NCI-H1092 (cell line): ENCODE measurements around the gene FER.
A peak's percentile ranks its signal among the peaks of the same experiment; 100 is the strongest.
"Not testable (repeated sequence)": the region's sequence is repeated elsewhere in the genome, so short reads cannot be mapped to it uniquely, and the experiment has no call there.

Source experiments
- DNase-seq: peaks from one replicate; lab custom pipeline; 2025; lab: John Stamatoyannopoulos, UW

The FER gene

DNA sequence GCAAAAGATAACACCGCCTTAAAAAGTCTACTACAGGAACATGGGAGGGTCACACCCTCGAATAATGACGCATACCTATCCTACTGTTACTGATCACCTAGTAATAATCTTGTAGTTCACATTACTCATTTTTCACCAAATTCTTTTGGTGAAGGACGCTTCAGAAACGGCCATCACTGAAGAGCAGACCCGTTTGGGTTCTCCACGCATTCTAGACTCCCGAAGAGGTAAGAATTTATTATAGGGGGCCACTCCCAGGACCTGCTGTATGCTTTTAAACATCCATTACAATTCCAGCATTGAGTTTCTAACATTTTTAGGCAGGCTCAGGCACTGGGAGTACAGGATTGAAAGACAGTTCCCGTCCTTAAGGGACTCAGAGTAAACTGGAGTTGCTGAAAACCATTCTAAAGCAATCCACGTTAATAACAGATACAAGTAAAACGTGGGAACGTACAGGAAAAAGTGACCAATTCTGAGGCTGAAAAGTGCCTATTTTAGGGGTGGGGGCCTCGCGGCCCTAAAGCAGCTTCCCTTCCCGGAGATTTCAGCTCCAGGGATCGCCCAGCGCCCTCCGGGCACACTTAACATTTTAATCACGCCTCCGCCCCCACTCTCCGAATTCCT is at the start of gene FER:
Gene FER, plus strand, starts transcription at position 124 of the 627 bp plus-strand sequence. CDS start 50,286 bp downstream, outside the sequence.
- no peak for DNase-seq

DNA sequence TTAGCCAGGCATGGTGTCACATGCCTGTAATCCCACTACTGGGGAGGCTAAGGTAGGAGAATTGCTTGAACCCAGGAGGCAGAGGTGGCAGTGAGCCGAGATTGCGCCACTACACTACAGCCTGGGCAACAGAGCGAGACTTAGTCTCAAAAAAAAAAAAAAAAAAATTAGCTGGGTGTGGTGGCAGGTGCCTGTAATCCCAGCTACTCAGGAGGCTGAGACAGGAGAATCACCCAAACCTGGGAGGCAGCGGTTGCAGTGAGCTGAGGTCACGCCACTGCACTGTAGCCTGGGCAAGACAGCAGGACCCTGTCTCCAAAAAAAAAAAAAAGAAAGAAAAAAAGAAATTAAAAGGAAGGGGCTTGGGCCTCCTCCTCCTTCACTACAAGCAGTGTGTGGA is 47.3 kb upstream of the FER start:
- not testable (repeated sequence) for DNase-seq

DNA sequence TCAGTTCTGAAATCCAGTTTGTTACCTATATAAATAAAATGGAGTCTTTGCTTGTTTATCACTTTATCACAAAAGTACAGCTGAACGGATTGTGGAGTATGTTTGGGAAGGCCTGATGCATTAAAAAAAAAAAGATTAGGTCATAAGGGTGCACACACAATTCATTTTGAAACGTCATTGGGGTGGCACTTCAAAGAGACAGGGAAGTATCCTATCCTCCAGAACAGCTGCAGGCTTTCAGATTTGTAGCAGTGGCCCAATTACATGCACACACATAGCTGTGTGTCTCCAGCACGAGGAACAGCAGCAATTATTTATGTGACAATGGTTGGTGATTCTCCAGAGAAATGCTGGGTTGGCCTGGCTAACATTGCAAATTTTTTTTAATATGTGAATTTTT is 46.8 kb upstream of the FER start:
- no peak for DNase-seq

DNA sequence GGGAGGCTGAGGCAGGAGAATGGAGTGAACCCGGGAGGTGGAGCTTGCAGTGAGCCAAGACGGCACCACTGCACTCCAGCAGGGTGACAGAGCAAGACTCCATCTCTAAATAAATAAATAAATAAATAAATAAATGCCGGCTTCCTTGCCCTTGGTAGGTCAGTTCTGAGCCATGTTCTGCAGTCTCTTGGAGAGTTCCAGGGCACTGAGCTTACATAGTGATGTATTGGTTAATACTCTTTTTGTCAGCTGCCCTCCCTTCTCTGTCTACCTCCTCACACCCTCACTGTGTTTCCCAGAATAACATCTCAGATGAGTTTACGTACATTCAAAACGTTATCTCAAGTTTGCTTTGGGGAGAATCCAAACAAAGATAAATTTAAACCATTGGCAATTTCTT is 45.2 kb upstream of the FER start:
- DNase-seq, result no peak

DNA sequence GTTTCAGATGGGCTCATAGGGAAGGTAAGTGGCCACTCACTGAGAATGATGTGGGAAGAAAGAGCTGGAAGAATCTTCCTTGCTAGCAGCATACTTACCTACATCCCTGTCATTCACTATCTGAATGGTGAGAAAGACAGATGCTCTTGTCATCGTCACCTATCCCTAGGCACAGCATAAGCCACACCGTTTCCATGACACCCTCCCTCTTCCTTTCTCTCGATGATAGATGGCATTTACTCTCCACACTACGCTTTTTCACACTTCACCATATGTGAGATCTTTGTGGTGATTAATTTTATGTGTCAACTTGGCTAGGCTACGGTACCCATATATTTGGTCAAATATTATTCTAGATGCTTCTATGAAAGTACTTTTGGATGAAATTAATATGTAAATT is 44.4 kb upstream of the FER start:
- DNase-seq, result no peak

DNA sequence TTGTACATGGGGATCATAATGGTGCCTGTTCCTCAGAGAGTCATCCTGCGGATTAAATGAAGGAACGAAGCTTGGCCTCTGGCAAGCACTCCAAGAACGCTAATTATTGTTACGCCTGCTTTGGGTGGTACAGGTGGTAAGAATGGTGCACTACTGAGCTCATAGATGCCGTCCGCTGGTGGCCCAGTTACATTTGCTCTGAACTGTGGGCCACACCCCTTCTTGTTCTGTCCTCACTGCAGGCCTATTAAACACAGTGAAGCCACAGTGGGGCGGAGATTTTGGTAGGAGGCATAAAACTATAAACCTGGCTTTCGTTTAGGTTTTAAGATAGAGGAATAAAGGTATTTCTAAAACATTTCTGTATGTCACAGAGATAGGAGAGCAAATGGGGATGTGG is 40.6 kb upstream of the FER start:
- no peak for DNase-seq

DNA sequence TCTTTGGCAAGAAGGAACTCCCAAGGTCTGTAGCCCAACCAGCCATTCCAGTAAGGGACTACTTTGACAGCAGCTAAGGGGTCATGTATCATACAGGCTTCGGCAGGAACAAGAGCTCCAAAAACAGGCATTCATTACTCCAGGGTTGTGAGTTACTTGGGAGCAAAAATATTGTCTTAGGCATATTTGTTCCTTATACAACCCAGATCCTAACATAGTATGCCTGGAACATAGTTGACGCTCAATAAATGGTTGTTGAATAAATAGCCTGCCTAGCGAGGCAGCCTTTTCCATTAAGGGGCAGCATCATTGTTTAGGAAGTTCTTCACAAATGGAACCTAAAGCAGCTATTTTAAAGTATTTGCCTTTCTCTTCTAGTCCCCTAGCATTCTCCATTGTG is 35.8 kb upstream of the FER start:
- DNase-seq, result no peak

DNA sequence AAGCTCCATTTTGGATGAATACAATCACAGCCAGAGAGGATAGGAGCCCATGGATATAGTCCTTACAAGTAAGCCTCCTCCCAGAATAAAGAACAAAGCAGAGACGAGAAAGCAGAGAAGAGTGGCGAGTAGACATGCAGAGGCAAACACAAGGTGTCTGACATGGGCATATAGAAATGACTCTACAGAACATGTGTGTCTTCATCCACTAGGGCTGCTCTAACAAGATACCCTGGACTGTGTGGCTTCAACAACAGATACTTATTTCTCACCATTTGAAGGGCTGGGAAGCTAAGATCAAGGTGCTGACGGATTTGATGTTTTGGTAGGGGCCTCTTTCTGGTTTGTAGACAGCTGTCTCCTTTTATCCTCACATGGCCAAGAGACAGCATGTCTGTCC is 32.3 kb upstream of the FER start:
- DNase-seq, result no peak

DNA sequence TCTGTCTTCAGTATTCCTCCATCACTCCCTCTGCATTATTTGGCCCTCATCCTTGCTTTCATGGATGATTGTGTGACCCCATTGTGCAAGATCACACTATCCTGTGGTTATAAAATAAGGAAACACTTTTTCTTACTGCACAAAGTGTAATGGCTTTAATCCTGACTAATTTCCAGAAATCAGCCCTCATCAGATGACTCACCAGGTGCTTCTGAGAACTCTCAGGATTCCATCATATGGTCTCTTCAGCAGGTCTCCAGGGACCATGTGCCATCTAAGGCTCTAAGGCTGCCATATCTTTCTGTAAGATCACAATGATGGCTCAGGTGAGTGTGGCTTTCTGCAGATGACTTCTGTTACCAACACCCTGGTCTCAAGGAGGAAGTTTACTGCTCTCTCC is 27.3 kb upstream of the FER start:
- no peak for DNase-seq

DNA sequence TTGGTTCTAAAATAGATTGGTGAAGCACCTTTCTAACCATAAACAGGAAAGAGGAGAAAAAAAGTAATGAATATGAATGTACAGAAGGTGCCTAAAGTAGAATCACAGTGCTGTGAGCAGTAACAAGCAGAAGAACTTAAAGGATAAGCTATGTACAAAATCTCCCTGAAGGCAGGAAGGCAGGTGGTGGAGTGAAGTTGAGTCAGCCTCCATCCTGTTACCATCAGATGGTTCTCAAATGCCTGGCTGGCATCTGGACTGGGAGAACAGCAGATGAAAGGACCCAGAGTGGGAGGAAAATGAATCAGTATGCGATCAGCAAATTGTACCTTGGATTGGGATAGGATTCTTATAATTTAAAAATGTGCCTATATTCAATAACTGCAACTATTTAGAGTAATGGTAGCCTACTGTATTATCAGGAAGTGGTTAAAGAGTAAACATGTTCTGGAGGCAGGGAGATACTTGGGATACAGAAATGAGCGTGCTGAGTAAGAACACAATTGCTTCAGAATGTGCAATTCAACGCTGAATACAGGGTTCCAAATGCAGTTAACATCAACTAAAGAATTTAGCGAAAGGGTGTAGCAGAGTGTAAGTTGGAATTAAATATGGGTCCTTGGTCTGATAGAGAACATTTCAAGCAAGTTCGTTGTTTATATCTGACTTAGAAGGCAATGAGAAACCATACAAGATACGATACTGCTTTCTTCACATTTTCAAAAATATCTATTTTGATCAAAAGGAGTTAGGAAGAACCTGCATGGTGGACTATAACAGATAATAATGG is 21.1 kb upstream of the FER start:
- no peak for DNase-seq

DNA sequence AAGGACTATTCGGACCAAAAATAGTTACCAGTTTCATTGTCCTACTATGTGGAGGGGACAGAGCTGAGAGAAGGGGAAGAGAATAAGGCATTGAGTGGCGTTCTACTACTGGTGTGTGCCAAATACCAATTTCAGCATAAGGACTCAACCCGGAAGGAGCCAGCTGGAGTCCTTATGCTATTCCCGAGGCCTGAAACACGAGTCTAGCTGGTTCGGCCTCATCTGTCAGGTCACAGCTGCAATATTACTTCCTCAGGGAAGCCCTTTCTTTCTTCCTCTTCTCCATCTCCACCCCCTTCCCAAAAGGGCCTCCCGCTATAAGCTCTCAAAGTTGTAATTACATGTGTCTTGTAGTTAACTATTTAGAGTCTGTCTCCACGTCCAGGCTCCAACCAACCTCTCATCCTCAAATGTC is 20.5 kb upstream of the FER start:
- DNase-seq, result no peak

DNA sequence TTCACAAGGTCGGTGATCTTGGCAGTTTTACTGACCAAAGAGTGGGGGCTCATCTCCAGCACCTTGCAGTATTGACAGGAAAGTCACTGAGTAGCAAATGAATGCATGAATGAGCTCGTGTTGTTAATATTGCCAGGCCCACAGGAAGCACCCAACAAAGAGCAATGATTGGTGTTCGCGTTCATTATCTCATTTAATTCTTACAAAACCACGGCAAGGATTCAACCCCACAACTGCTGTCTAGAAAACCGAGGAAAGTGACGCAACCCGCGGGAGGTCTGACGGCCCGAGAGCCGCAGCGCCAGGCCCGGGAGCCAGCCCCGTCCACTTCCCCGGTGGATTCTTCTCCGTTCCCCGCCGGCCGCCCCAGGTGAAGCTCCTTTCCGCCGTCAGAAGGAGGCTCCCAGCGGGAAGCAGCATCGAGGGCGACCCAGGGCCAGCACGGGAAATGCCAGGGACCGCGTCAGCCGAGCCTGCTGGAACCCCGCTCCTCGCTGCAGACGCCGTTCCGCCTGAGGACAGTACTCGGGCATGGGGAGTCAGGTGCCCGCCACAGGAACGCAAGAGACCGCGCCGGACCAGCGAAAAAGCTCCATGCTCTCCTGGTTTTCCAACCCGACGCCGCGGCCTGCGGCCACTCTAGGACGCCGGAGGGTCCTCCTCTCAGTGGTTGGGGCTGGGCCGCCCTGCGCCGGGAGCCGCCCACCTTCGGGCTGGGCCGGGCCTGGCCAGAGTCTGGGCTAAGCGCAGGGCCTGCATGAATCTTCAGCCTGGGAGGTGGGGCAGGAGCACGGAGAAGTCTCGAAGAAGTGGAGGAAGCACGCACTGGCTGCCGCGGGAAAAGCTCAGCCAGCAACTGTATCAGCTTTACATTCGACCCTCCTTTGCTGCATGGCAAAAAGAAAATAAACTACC is 19.8 kb upstream of the FER start:
- peak; percentile 64 for DNase-seq

DNA sequence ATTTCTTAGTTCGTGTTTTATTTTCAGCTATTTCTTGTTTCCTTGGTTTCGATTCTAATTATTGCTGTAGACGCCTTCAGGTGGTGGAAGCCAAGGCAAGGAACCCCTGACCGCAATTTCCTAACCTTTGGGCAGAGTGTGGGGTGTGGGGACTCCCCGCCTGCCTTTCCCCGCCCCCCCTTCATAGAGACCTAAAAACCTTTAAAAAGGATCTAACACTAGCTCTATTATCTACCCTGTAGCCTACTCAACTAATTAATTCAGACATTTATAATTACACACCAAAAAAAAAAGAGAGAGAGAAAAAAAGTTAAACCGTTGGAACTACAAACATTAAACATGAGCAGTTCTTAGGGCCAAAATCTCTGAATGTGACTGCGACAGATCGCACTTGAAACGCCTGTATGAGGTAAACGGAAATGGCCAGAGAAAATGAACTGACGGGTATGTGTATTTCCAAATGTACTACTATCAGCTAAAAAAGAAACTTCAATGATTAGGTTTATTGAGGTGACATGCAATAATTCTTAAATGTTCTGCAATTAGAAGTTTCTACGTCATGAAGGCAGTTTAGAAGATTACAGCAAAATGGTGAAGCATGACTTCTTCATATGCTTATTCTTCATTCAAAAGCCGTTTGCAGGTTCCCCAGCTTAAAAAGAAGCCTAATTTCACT is 19.0 kb upstream of the FER start:
- no peak for DNase-seq

DNA sequence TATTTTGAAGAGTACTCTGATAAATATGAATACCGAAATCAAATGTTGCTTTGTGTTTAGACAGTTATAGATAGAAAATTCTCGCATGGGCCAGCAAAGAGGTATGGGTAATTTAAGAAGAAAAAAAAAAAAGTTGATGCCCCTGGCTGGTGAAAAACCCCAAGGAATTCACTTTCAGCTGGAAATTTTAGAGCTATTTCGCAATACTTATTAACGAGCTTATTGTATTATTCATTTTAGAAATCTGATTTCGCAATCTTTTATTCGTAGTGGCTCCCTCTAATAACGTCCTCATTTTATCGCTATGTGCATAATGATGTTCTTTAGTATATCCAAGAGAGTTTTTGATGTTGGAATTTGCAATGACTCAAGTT is 18.5 kb upstream of the FER start:
- DNase-seq, result no peak

DNA sequence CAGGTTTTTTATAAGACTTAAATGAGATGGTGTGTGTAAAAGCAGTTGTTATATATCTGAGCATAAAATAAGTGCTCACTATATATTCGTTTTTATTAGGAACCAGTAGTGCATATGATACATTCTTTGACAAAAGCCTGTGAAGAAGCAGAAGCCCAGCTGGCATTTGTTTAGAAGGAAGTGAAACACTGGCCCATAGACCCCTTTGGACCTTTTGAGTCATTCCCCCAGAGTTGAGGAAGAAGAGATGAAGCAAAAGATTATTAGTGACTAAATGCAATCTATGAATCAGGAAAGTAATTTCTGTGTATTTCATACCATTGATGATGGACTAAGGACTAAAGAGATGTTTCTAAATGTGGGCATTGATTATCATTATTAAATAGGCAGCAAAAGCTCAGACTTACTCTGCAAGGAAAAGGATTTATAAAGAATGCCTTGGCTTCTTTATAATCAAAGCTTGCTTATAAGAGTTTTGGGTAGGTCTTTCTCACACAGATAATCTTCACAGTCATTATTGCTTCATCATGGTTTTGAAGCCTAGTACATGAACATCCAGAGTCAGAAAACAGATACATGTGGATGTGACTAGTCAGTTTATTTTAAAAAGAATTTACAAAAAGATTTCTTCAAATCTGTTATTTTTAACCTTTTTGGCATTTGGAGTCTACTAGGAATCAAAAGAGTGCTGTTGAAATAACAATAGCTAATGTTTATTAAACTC is 16.9 kb upstream of the FER start:
- no peak for DNase-seq

DNA sequence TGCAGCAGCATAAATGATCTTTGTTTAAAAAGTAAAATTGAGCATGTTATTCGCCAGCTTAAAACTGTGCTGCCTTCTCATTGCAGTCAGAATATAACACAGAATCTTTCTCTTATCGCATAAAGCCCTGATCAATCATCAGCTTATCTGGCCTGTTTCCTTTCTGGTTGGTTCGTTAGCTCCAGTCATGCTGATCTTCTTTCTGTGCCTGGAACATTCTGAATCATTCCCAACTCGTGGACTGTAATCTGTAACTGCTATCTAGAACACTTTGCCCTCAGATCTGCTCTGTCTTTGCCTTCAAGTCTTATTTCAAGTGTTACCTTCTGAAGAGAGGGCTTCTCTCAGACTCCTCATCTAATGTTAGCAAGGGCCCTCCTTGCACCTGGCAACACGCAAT is 11.9 kb upstream of the FER start:
- no peak for DNase-seq

DNA sequence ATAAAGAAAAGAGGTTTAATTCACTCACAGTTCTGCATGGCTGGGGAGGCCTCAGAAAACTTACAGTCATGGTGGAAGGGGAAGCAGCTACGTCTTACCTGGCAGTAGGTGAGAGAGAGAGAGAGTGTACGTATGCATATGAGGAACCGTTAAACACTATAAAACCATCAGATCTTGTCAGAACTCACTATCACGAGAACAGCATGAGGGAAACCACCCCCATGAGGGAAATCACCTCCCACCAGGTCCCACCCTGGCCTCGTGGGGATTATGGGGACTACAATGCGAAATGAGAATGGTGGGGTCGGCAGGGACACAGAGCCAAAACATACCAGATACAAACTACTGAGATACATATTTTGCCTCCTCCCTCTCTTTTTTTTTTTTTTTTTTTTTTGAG is 10.8 kb upstream of the FER start:
- no peak for DNase-seq

DNA sequence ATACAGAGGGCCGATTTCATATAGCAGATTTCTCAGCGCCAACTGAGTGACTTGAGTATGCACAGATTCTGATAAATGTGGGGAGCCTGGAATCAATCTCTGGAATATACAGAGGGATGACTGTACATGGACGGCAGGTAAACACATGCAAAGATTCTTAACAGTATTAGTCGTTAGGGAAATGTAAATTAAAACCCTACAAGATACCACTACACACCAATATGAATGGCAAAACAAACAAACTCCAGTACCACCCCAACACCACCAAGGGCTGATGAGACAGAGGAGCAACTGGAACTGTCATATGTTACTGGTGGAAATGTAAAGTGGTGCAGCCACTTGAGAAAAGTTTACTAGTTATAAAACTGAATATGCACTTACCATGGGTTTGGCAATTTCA is 8.3 kb upstream of the FER start:
- no peak for DNase-seq

DNA sequence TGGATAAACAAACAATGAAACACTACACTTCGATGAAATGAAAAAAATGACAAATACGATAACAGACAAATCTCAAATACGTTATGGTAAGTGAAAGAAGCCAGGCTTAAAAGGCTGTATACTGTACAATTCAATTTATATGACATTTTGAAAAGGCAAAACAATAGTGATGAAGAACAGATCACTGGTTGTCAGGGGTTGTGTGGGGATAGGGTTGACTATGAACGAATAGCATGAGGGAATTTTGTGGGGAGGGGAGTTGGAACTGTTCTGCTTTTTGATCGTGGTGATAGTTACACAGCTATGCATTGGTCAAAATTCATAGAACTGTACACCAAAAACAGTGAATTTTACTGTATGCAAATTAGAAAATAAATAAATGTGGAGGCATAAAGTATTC is 7.8 kb upstream of the FER start:
- no peak for DNase-seq

DNA sequence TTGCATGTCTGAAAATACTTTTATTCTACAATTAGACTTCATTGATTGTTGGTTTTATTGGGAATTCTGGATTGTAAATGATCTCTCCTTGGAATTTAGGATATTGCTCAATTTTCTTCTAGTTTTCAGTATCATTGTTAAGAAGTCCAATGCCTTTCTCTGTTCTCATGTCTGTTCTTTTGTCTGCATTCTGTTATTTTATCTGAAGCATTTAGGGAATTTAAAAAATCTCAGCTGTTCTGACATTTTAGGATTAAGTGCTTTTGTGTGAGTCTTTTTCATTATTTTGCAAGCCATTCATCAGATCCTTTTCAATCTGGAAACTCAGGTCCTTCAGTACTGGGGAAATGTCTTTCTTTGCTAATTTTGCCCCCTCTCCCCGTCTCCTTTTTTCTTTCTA is 4.4 kb upstream of the FER start:
- no peak for DNase-seq

DNA sequence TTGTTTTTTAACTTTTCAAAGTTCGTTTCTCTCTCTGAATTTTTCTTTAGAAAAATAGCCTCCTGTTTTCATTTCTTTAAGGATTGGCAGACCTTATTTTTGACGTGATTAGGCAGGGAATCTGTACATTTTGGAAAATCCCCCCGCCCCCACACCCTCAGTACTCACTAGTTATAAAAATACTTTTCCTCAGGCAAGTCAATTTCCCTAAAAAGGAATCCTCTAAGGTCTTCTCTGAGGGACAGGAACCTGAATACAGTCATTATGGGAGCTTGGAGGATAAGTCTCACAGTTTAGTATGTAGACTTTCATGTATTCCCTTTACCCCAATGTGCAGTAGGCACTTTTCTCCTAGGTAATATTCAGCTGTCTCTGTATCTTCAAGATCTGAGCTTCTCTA is 3.9 kb upstream of the FER start:
- DNase-seq, result no peak
